H1 (cell line): ENCODE data around the gene MYO1G. TPM values are rescaled to one million over a fixed set of nuclear protein-coding genes. Genes with fewer than 3 reads are reported as not detected.

Source experiments
- CTCF ChIA-PET: fragments of 300-600 bp; sonication (Branson Sonifier 250); formaldehyde crosslinking; loops from one replicate; lab custom pipeline; 2021; ENCODE audit not compliant: partially characterized antibody; lab: Charles Lee
- POLR2A ChIA-PET: fragments of 300-600 bp; sonication (Branson Sonifier 250); formaldehyde crosslinking; loops from one replicate; lab custom pipeline; 2021; ENCODE audit warnings: inconsistent platforms; ENCODE audit not compliant: partially characterized antibody; lab: Charles Lee
- DNase-seq, 2 experiments: peaks; one replicate each; pipeline versions ENCODE4 v3.0.0 to v3.0.0-alpha.2; 2010 to 2022; ENCODE audit warnings: low spot score in 2 of 2, low read depth in 1 of 2, mixed read lengths in 1 of 2
- FAIRE-seq: peaks from 2 replicates; lab custom pipeline; 2011; peaks lifted over from hg19 to GRCh38; lab: Jason Lieb, UNC
- H2AFZ ChIP-seq: 2 replicates; pipeline ENCODE4 v1.8.1; 2012; ENCODE audit warnings: low read length, inconsistent platforms
- H2AK5ac ChIP-seq: 2 replicates; pipeline ENCODE4 v1.6.1; 2013; ENCODE audit warnings: low read depth, low read length
- H2BK120ac ChIP-seq: replicated peaks from 2 replicates; pipeline ENCODE3; 2013; ENCODE audit warnings: low read depth, low read length, inconsistent platforms
- H2BK12ac ChIP-seq: 2 replicates; pipeline ENCODE4 v1.6.1; 2013; ENCODE audit warnings: low read depth, low read length
- H2BK15ac ChIP-seq: 2 replicates; pipeline ENCODE4 v1.6.1; 2013; ENCODE audit warnings: low read length
- H2BK20ac ChIP-seq: 2 replicates; pipeline ENCODE4 v1.6.1; 2013; ENCODE audit warnings: low read length
- H2BK5ac ChIP-seq: 2 replicates; pipeline ENCODE4 v1.6.1; 2013; ENCODE audit warnings: low read depth, low read length
- H3K14ac ChIP-seq: 2 replicates; pipeline ENCODE4 v1.6.1; 2013; ENCODE audit warnings: inconsistent platforms; ENCODE audit not compliant: insufficient read length
- H3K18ac ChIP-seq: 2 replicates; pipeline ENCODE4 v1.6.1; 2013; ENCODE audit warnings: low read length; ENCODE audit errors: extremely low read depth
- H3K23ac ChIP-seq: 2 replicates; pipeline ENCODE4 v1.6.1; 2013; ENCODE audit warnings: inconsistent platforms; ENCODE audit not compliant: insufficient read length
- H3K23me2 ChIP-seq: 2 replicates; pipeline ENCODE4 v1.6.1; 2013; ENCODE audit warnings: low read depth, low read length
- H3K27ac ChIP-seq: 2 replicates; pipeline ENCODE4 v1.6.1; 2011; ENCODE audit warnings: low read depth, low read length, inconsistent platforms
- H3K27me3 ChIP-seq, 4 experiments: replicated peaks in 1 of 4; 1 replicate in 1 of 4; 2 replicates in 3 of 4; pipeline versions ENCODE4 v1.6.1 to v1.8.1; 2011 to 2013; ENCODE audit warnings: low read length in 3 of 4, mild to moderate bottlenecking in 3 of 4, inconsistent platforms in 2 of 4, mixed read lengths in 2 of 4, moderate library complexity in 1 of 4; ENCODE audit not compliant: control insufficient read depth in 3 of 4, insufficient read depth in 3 of 4; ENCODE audit errors: extremely low read depth in 1 of 4
- H3K36me3 ChIP-seq, 4 experiments: 2 replicates each; pipeline versions ENCODE4 v1.6.1 to v1.8.1; 2011 to 2013; ENCODE audit warnings: mild to moderate bottlenecking in 4 of 4, low read length in 3 of 4, moderate library complexity in 2 of 4, control low read depth in 1 of 4, inconsistent platforms in 1 of 4; ENCODE audit not compliant: insufficient read depth in 4 of 4, control insufficient read depth in 2 of 4
- H3K4ac ChIP-seq: replicated peaks from 2 replicates; pipeline ENCODE3; 2013; ENCODE audit warnings: low read length, low read depth, mixed read lengths, inconsistent platforms; ENCODE audit not compliant: insufficient read length
- H3K4me1 ChIP-seq, 4 experiments: replicated peaks in 1 of 4; 1 replicate in 1 of 4; 2 replicates in 3 of 4; pipeline versions ENCODE4 v1.6.1 to v1.8.1; 2011 to 2013; ENCODE audit warnings: low read length in 3 of 4, inconsistent platforms in 2 of 4, mixed read lengths in 1 of 4; ENCODE audit not compliant: insufficient read depth in 4 of 4, control insufficient read depth in 3 of 4
- H3K4me2 ChIP-seq, 2 experiments: 2 replicates each; pipeline versions ENCODE4 v1.6.1 to v1.8.1; 2011 to 2013; ENCODE audit warnings: low read depth in 2 of 2, low read length in 2 of 2, control low read depth in 1 of 2, inconsistent platforms in 1 of 2, mild to moderate bottlenecking in 1 of 2; ENCODE audit not compliant: insufficient read depth in 1 of 2
- H3K4me3 ChIP-seq, 4 experiments: fragments of 200-600, 300-600 bp in 1 of 4; sonication (generic), shearing (Covaris generic), sonication (Bioruptor Twin) in 1 of 4; 2 replicates each; pipeline versions ENCODE4 v1.5.1 to v1.8.1; 2011 to 2016; ENCODE audit warnings: low read length in 4 of 4, low read depth in 3 of 4, control low read depth in 2 of 4, inconsistent platforms in 2 of 4, mild to moderate bottlenecking in 2 of 4, mixed read lengths in 1 of 4, moderate library complexity in 1 of 4; ENCODE audit not compliant: insufficient read depth in 2 of 4; ENCODE audit errors: extremely low read depth in 1 of 4
- H3K56ac ChIP-seq: replicated peaks from 2 replicates; pipeline ENCODE3; 2013; ENCODE audit warnings: low read depth, mild to moderate bottlenecking, mixed read lengths, low read length, inconsistent platforms; ENCODE audit not compliant: insufficient read length
- H3K79me1 ChIP-seq: 2 replicates; pipeline ENCODE4 v1.6.1; 2013; ENCODE audit warnings: low read depth, low read length, control low read depth
- H3K79me2 ChIP-seq, 2 experiments: 2 replicates each; pipeline versions ENCODE4 v1.6.1 to v1.8.1; 2012 to 2013; ENCODE audit warnings: low read length in 2 of 2, mild to moderate bottlenecking in 2 of 2, inconsistent platforms in 1 of 2; ENCODE audit not compliant: insufficient read depth in 2 of 2, control insufficient read depth in 1 of 2
- H3K9ac ChIP-seq, 4 experiments: replicated peaks in 1 of 4; 1 replicate in 1 of 4; 2 replicates in 3 of 4; pipeline versions ENCODE4 v1.6.1 to v1.8.1; 2011 to 2013; ENCODE audit warnings: low read depth in 3 of 4, low read length in 3 of 4, control low read depth in 2 of 4, mild to moderate bottlenecking in 2 of 4, moderate library complexity in 2 of 4, inconsistent platforms in 1 of 4; ENCODE audit errors: extremely low read depth in 1 of 4
- H3K9me3 ChIP-seq, 2 experiments: 2 replicates each; pipeline versions ENCODE4 v1.6.1 to v1.8.1; 2012 to 2013; ENCODE audit warnings: mild to moderate bottlenecking in 2 of 2, moderate library complexity in 2 of 2, control low read depth in 1 of 2, inconsistent platforms in 1 of 2, low read depth in 1 of 2, low read length in 1 of 2, mixed read lengths in 1 of 2; ENCODE audit not compliant: insufficient read depth in 2 of 2
- H4K20me1 ChIP-seq, 2 experiments: replicated peaks in 1 of 2; 2 replicates each; pipeline versions ENCODE3 to v1.8.1; 2011 to 2013; ENCODE audit warnings: inconsistent platforms in 2 of 2, low read length in 2 of 2, mild to moderate bottlenecking in 1 of 2; ENCODE audit not compliant: insufficient read depth in 2 of 2, control insufficient read depth in 1 of 2
- H4K5ac ChIP-seq: 2 replicates; pipeline ENCODE4 v1.6.1; 2013; ENCODE audit warnings: low read length, low read depth, mixed read lengths, inconsistent platforms; ENCODE audit not compliant: insufficient read length
- H4K8ac ChIP-seq: 2 replicates; pipeline ENCODE4 v1.8.0; 2013; ENCODE audit warnings: mild to moderate bottlenecking, moderate library complexity, low read length, inconsistent platforms; ENCODE audit not compliant: insufficient read depth; ENCODE audit errors: extremely low read depth
- H4K91ac ChIP-seq: replicated peaks from 2 replicates; pipeline ENCODE3; 2013; ENCODE audit warnings: low read length, mixed read lengths, inconsistent platforms; ENCODE audit not compliant: insufficient read length
- EZH2 ChIP-seq: fragments of 200-600 bp; sonication (generic); IDR thresholded peaks from 2 replicates; pipeline ENCODE4 v1.7.1; 2012; ENCODE audit warnings: low read depth, mild to moderate bottlenecking, moderate library complexity, low read length, inconsistent platforms; ENCODE audit not compliant: severe bottlenecking
- FOSL1 ChIP-seq: IDR thresholded peaks from 2 replicates; pipeline ENCODE4 v1.6.1; 2011; ENCODE audit warnings: mild to moderate bottlenecking, low read depth, low read length, moderate library complexity; ENCODE audit not compliant: insufficient read depth
- JUND ChIP-seq: IDR thresholded peaks from 2 replicates; pipeline ENCODE4 v1.6.1; 2011; ENCODE audit warnings: mild to moderate bottlenecking, improper control_type of control experiment, low read length
- SIRT6 ChIP-seq: IDR thresholded peaks from one replicate; pipeline ENCODE4 v1.7.1; 2012; ENCODE audit warnings: low read length, inconsistent platforms
- WGBS, 2 experiments: shearing (Covaris generic) in 1 of 2; methylation state at CpG; one replicate each; pipeline versions ENCODE4 v1.1.6 to v1.1.7; 2013 to 2015; ENCODE audit warnings: low lambda C conversion rate in 2 of 2, mixed read lengths in 2 of 2, inconsistent platforms in 1 of 2, low coverage in 1 of 2, missing lambda C conversion rate in 1 of 2; ENCODE audit not compliant: insufficient replicate concordance in 2 of 2, insufficient coverage in 1 of 2, insufficient read length in 1 of 2; ENCODE audit errors: extremely low coverage in 1 of 2, missing lambda C conversion rate in 1 of 2; 5-methylcytosine and 5-hydroxymethylcytosine counted together
- polyA plus RNA-seq, 7 experiments: library from polyadenylated mRNA; depleted of rRNA in 3 of 7; stranded (reverse) in 5 of 7; unstranded in 2 of 7; fragments of >200 nt in 5 of 7; fragments of 200-250 nt in 2 of 7; gene quantifications; 1 replicate in 5 of 7; 2 replicates in 1 of 7; 4 replicates in 1 of 7; pipeline versions ENCODE4 v1.2.1 to v1.2.3, GENCODE V29; 2011 to 2013; ENCODE audit warnings: missing spikeins in 2 of 7, mixed read lengths in 2 of 7
- total RNA-seq: library from RNA; stranded (reverse); fragmentation: NEBNext Ultra II Directional; extraction: Animal tissue kit (Norgen Biotek cat#: 25700); gene quantifications from 2 replicates; pipeline ENCODE4 v1.2.1, GENCODE V29; 2021

Gene MYO1G
- total and polyA plus RNA-seq, 2 of the 8 experiments (the other 6 are each of a cell fraction or from before 2014, with no cell fraction given): 0.08 to 0.19 TPM

DNA sequence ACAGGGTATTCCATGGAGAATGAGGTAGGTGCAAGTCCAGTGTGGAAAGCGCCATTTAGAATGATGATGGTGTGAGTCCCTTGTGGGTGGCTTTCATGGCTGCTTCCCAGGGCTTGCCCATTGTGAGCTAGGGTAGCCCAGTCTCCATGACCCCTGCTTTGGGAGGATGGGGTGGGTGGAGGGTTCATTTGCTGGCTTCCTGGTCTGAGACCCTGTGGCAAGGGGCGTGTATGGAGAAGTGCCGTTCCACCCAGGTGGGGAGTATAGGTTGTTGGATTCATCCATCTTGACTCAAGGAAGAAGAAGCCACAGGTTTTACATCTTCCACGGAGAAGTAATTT, 48.9 kb upstream of the MYO1G start:
- H3K9ac ChIP-seq: no peak overlapping the region
- H3K27me3 ChIP-seq: no peaks in the 10 kb centered on the region
- H3K36me3 ChIP-seq: no peaks in the 10 kb centered on the region
- H2BK15ac ChIP-seq: no peak overlapping the region
- H3K14ac ChIP-seq: no peak overlapping the region
- H3K9me3 ChIP-seq: no peaks in the 10 kb centered on the region
- no peak overlapping the region for H3K4me2 ChIP-seq
- no peak overlapping the region for H2BK120ac ChIP-seq
- no peaks in the 10 kb centered on the region; the same call in 1 of the 2 replicates for H3K79me1 ChIP-seq
- H4K5ac ChIP-seq: no peak overlapping the region
- peaks cover 0 to 9% of the 10 kb centered on the region in 2 experiments; a peak in 1 of 4 replicates for H3K79me2 ChIP-seq
- H3K4me1 ChIP-seq: no peaks in the 10 kb centered on the region
- H3K23ac ChIP-seq: no peak overlapping the region
- WGBS, 2 experiments: 90% methylated on average over 4 of the region's 4 CpGs; no CpG with 5 or more reads in 1 of the 2 experiments
- ChIA-PET CTCF (no interaction called here), POLR2A (interaction anchor here (0.9 kb wide), 1 partner anchor 8 kb away, joined by 3 read pairs; no protein-coding TSS in a partner anchor)
- H2AFZ ChIP-seq: no peak overlapping the region
- no peak overlapping the region for H2BK12ac ChIP-seq
- no peaks in the 10 kb centered on the region for H3K23me2 ChIP-seq
- no peak overlapping the region for H4K91ac ChIP-seq
- H2BK20ac ChIP-seq: no peak overlapping the region
- no peak for FAIRE-seq
- no peak overlapping the region for H3K4ac ChIP-seq
- no peak for TF ChIP-seq SIRT6
- TF ChIP-seq EZH2: no peak
- TF ChIP-seq FOSL1: no peak
- no peak for TF ChIP-seq JUND
- peaks cover 0 to 9% of the 10 kb centered on the region in 2 experiments for H4K20me1 ChIP-seq
- H3K27ac ChIP-seq: no peak overlapping the region
- H2AK5ac ChIP-seq: no peak overlapping the region
- no peak overlapping the region for H3K56ac ChIP-seq
- DNase-seq: no peak
- no peak overlapping the region for H3K4me3 ChIP-seq
- H2BK5ac ChIP-seq: no peak overlapping the region
- no peak overlapping the region for H4K8ac ChIP-seq
- H3K18ac ChIP-seq: no peak overlapping the region
